ENCODE measurements around the gene HACD3. TPM values are rescaled to one million over a fixed set of nuclear protein-coding genes. Genes with fewer than 3 reads are reported as not detected.
"Not testable (repeated sequence)": the region's sequence is repeated elsewhere in the genome, so short reads cannot be mapped to it uniquely, and the experiment has no call there.

Gene HACD3
- total RNA-seq, 1 donor from 2014 or later, result 80.5 TPM

DNA sequence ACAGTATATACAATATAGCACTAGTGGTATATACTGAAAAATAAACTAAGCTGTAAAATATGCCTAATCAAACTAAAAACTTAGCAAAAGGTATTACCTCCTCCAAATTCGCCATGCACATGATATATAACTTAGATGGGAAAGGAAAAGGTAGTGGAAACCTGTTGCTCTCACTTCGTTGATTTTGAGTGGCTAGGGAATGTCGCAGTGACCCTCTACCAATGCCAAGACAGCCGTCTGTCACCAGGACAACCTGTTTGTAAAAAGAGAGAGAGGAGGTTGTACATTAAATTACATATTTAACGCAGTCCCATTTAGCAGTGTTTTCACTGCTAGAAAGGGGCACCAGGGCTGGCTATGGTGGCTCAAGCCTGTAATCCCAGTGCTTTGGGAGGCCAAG, 69.4 kb downstream of the HACD3 start:
- no peak for DNase-seq (ENCODE audit: low spot score)

DNA sequence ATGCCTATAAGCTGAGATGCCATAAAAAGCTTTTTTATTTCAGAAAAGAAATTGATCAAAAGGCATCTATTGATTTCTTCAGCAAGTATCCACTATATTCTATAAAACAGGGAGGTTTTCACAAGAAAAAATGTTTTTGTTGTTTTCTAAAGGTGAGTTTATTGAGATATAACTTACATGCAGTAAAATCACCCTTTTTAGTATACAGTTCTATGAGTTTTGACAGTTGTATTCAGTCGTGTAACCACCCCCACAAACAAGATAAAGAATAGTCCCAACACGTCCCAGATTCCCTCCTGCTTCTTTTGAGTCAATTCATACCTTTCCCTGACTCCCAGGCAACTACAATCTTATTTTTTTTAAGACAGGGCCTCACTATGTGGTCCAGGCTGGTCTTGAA, 72.9 kb downstream of the HACD3 start:
- DNase-seq (ENCODE audit: low spot score), result no peak

DNA sequence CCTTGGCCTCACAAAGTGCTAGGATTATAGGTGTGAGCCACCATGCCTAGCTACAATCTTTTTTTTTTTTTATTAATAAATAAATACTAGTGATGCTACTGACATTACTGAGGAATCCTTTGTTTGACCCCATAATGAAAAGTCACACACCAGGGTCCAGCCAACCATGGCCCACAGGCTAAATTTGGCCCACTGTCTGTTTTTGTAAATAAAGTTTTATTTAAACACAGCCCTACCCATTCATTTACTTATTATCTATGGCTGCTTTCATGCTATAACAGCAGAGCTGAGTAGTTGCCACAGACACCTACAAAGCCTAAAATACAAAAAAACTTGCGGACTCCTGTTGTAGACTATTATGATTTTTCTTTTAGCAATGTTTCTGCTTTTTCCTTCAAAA, 73.3 kb downstream of the HACD3 start:
- DNase-seq (ENCODE audit: low spot score), result no peak

DNA sequence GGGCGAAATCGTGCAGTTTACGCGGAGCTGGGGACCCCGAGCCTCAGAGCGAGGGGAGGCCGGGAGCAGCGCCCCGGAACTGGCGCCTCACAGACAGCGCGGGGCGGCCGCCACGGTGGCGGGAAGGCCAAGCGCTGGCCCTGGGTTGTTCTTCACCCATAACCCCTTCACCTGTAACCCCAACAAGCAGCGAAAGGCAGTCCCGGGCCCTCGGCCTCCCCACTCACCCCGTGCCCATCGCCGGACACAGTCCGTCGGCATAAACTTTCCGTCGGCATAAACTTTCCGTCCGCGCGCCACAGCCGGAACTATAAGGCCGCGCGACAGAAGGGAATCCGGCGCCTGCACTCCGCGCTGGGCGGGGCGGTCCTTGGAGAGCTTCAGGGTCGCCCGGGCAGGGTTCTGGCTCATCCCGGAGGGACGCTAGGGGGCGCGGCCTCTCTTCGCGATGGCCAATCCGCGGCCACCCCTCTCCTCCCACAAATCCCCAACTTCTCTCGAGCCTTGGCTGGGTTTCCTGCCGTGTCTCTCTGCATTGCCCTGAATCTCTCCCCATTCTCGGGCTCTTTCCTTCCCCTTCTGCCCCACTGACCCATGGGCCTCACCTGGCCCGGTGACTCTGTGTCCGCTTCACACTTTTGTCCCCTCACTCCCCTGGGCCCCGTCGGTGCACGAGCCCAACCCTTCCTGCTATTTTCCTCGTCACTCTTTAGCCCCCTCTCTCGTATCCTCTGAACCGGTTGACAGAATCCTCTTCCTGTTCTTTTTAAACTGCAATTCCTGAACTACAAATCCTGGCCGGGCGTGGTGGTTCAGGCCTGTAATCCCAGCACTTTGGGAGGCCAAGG, 80.8 kb downstream of the HACD3 start, which contains the start of gene INTS14:
TSS of gene INTS14 (minus strand) at position 261 of the 848 bp plus-strand sequence. CDS start 3,751 bp downstream, outside the sequence.
- peak; percentile 97 for DNase-seq (ENCODE audit: low spot score)

DNA sequence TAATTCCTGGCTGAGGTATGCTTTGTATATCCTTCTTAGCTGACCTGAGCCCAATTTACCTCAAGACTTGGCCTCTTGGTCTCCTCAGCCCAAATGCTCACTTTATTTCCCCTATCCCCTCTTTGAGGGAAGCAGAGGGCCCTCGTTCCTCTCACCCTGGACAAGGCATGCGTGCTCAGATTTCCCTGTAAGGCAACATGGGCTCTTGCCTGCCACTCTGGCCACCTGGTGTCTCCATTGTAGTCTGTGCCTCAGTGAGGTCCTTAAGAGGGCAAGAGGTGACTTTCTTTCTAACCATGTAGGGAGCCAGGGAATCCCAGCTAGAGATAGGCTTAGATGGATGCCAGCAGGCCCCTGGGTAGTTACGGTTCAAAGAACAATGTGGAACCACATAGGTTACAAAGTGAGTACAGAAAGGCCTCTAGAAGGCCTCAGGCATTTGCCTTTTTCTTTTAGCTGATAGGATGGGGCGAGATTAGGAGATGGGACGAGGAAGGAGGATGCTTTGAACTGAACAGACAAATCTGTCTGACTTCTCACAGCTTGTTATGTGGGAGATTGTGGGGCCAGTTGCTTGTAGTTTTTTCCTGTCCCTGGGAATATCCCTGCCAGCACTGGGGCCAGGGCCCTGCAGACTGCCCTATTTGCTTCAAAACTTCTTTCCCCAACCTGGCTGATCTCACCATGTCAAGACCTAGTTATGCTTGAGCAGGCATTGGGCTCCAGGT, 81.8 kb downstream of the HACD3 start:
- DNase-seq (ENCODE audit: low spot score), result no peak

DNA sequence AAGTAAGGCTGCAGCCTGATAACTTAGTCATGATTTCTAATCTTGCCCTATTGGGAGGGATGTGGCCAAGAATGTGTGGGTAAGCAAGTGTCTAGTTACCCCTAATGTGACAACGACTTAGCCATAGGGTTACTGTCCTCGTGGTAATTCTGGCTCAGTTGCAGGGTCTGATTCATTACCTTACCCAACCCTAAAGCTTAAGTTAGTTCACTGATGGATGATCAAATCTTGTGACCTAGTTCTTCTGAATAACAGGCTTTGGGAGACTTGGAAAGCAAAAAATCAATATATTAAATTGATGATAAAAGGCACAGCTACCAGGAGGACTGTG, 82.3 kb downstream of the HACD3 start:
- no peak for DNase-seq (ENCODE audit: low spot score)

DNA sequence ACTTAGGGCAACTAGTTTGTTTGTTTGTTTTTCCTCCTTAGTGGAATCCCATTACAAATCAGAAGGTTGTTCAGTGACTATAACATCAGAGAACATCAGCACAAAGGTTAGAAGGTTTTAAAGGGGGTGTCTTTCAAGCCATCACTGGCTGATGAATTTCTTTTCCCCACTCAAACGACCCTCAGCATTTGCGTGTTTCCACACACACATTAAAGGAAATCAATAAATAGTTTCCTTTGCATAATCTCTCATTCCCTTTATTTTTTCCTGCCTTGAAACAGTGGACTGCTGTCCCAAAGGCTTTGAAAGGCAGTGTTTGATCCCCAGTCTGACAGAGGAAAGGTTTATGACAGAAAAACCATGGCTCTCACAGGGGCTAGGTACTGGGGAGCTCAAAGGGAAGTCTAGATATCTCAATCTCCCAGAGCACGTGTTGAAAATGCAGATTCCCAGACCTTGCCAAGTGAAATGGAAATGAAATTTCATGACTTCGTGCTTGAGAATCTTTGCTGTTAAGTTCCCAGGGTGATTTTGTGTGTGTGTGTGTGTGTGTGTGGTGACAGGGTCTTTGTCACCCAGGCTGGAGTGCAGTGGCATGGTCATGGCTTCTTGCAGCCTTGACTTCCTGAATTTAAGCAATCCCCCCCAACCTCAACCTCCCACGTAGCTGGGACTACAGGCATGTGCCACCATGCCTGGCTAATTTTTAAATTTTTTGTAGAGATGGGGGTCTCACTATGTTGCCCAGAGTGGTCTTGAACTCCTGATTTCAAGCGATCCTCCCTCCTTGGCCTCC, 82.9 kb downstream of the HACD3 start:
- DNase-seq (ENCODE audit: low spot score), result no peak

DNA sequence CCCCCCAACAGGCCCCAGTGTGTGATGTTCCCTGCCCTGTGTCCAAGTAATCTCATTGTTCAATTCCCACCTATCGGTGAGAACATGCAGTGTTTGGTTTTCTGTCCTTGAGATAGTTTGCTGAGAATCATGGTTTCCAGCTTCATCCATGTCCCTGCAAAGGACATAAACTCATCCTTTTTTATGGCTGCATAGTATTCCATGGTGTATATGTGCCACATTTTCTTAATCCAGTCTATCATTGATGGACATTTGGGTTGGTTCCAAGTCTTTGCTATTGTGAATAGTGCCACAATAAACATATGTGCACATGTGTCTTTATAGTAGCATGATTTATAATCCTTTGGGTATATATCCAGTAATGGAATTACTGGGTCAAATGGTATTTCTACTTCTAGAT, 85.6 kb downstream of the HACD3 start:
- not testable (repeated sequence) for DNase-seq (ENCODE audit: low spot score)

DNA sequence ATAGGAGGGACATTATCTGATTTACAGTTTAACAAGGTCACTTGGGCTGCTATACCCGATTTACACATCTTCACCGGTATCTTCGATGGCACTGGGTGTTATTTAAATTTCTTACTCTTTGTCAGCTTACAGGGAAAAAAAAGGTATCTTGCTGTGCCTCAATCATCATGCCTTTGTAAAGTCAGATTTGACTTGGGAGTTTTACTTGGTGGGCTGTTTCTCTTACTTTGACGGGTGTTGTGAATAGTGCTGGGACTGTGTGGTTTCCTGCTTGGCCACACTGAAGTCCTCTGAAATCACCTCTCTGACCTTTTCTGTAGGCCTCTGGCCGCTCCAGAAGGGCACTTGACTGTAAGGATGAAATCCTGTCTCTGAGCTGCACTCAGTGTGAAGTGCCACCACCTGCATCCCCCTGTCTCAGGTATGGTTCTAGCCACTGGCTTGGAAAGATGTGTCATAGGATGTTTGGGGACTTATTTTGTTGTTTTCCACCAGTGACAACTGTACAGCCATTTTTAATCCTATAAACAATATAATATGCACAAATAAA, 88.4 kb downstream of the HACD3 start:
- no peak for DNase-seq (ENCODE audit: low spot score)

DNA sequence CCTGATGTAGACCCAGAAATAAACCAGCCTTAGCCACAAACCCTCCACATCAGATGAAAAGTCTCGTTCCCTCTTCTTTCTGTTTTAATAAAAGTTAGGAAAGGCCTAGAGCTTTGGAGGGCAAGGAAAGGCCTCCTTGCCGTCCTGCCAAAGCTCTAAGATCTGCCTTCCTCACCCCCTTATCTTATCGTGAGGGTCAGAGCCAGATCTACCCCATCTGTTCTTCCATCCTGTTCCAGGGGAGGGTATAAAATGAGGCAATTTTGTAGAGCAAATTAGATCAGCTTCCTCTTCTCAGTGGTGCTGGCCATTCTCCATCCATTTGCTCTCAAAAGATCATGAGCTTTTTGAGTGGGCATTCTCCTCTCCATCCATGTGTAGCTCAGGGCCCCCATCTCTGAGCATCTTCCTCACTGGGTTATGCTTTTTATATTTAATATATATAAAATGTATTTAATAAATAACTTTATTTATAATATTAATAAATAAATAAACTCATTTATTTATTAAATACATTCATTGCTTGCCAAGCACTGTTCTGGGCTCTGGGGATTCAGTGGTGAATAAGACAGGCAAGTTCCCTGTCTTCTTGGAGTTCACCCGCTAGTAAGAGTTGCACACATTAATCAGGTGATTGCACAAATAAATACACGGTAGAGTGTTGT, 89.5 kb downstream of the HACD3 start:
- no peak for DNase-seq (ENCODE audit: low spot score)

DNA sequence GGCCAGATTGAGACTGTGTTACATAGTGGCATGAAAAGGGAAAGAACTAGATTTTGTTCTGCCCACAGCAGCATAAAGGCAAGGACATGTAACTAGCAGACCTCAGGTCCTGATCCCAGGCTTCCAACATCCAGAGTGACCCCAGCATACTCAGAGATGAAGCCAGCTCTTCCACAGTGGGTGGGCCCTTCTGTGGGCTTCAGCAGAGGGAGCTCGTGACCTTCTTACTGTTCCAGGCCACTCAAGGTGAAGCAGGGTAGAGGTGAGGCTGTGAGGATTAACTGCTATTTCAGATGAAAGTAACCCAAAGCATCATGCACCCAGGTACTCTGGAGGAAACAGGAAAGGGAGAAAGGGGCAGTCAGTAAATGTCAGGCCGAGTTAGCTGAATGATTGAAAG, 90.6 kb downstream of the HACD3 start:
- no peak for DNase-seq (ENCODE audit: low spot score)

DNA sequence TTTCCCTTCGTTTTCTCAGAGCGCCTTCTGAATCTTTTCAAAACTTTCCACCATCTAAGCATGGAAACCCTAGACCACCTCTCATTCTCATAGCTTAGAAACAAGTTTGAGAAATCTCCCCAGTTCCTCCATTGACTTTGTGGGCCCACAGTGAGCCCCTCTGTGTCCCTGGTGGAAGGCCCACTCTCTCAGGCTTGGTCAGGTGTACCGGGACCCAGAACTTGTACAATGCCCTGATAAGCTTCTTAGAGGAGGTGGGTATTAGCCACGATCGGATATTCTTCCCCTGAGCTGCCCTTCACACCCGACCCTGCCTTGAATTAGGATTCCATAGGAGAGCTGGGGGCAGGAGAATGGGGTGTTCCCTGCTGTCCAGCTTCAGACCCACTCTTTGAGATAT, 91.4 kb downstream of the HACD3 start, which contains the start of gene SLC24A1:
TSS of gene SLC24A1 (plus strand) at position 301 of the 400 bp plus-strand sequence. CDS start 2,143 bp downstream, outside the sequence.
- DNase-seq (ENCODE audit: low spot score), result no peak

DNA sequence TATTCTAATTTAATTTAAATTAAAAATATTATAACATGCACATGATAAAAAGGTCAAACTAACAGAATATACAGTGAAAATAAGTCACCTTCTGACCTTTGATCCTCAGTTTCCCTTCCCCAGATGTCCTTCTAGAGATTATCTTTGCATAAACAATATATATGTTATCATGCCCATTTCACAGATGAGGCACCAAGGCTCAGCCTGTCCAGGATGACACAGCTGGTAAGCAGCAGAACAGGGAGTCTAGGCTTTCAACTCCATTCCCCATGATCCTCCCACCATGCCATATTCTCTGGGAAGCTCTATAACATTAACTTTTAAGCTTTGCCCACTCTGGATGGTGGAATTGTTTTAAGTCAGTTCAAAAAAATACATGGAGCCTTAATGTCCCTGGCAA, 92.8 kb downstream of the HACD3 start:
- DNase-seq (ENCODE audit: low spot score), result no peak

DNA sequence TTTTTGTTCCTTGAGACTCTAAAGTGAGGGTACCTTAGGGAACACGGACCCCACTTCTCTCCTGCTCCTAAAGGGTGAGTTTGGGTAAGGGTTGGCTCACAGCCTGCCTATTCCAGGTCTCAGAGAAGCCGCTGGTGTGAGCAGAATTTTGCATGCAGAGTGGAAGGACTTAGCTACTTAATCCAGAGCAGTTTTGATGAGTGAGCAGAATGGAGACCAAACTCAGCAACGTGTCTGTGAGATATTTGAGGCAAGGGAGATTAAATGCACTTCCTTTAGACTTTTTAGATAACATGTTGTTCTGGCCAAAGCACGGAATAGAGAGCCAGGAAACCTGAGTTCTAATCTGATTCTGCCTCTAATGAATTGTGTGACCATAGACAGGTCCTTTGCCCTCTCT, 96.6 kb downstream of the HACD3 start:
- DNase-seq (ENCODE audit: low spot score), result no peak

Other genes starting within 250 kb of the HACD3 start
- gene PARP16, start 243.6 kb upstream of the HACD3 start, total RNA-seq, result 12.4 TPM
- gene RNU5A-1, start 234.4 kb upstream of the HACD3 start, total RNA-seq, result not detected
- 18.4 TPM for gene RNU5B-1, start 225.8 kb upstream of the HACD3 start, total RNA-seq
- 0.69 TPM for gene IGDCC3, start 152.5 kb upstream of the HACD3 start, total RNA-seq
- 4.1 TPM for gene IGDCC4, start 107.5 kb upstream of the HACD3 start, total RNA-seq
- gene DPP8, start 12.8 kb upstream of the HACD3 start, total RNA-seq, result 30.0 TPM
- 35.7 TPM for gene INTS14, start 80.7 kb downstream of the HACD3 start, total RNA-seq
- gene SLC24A1, start 91.5 kb downstream of the HACD3 start, total RNA-seq, result 8.7 TPM